HepG2 (cell line): Measurements from ENCODE around the gene COQ10B. TPM values are rescaled to one million over a fixed set of nuclear protein-coding genes. Genes with fewer than 3 reads are reported as not detected.

ENCODE experiments used
- CC2D1A ChIP-seq: sonication (generic); formaldehyde crosslinking; IDR thresholded peaks from 2 replicates; pipeline ENCODE4 v1.8.1; 2023; ENCODE audit warnings: mild to moderate bottlenecking, missing genetic modification reagents
- CHD4 ChIP-seq: fragments of 200-600 bp; sonication (generic); IDR thresholded peaks from 2 replicates; pipeline ENCODE4 v1.7.0; 2017; ENCODE audit warnings: mild to moderate bottlenecking, low read length, borderline replicate concordance
- EHMT2 ChIP-seq: fragments of 200-600 bp; sonication (generic); IDR thresholded peaks from 2 replicates; pipeline ENCODE4 v1.7.0; 2017; ENCODE audit warnings: antibody characterized with exemption, low read depth, low read length, borderline replicate concordance
- MXI1 ChIP-seq: IDR thresholded peaks from 3 replicates; pipeline ENCODE4 v1.6.1; 2012; ENCODE audit warnings: low read depth, low read length, inconsistent platforms, borderline replicate concordance
- NFYC ChIP-seq: IDR thresholded peaks from 2 replicates; pipeline ENCODE4 v1.6.1; 2016; ENCODE audit warnings: missing genetic modification reagents, missing compliant biosample characterization
- PHF8 ChIP-seq: sonication (generic); formaldehyde crosslinking; IDR thresholded peaks from 2 replicates; pipeline ENCODE4 v1.5.0; 2020; ENCODE audit warnings: missing genetic modification reagents
- RARG ChIP-seq: sonication (generic); formaldehyde crosslinking; IDR thresholded peaks from 2 replicates; pipeline ENCODE4 v1.4.0; 2020; ENCODE audit warnings: low read depth, mild to moderate bottlenecking, missing genetic modification reagents
- THYN1 ChIP-seq: sonication (generic); formaldehyde crosslinking; IDR thresholded peaks from 2 replicates; pipeline ENCODE4 v1.8.1; 2023; ENCODE audit warnings: low read depth, mild to moderate bottlenecking, moderate library complexity, missing genetic modification reagents, borderline replicate concordance
- XBP1 ChIP-seq: sonication (generic); formaldehyde crosslinking; IDR thresholded peaks from 2 replicates; pipeline ENCODE4 v1.5.0; 2020; ENCODE audit warnings: missing genetic modification reagents
- ZNF333 ChIP-seq: sonication (generic); formaldehyde crosslinking; IDR thresholded peaks from 2 replicates; pipeline ENCODE4 v1.4.0; 2020; ENCODE audit warnings: mild to moderate bottlenecking, missing genetic modification reagents, borderline replicate concordance
- ZNF780A ChIP-seq: sonication (generic); formaldehyde crosslinking; IDR thresholded peaks from 2 replicates; pipeline ENCODE4 v1.8.0; 2022; ENCODE audit warnings: mild to moderate bottlenecking, missing genetic modification reagents, moderate library complexity
- polyA plus RNA-seq, 8 experiments: library from polyadenylated mRNA; depleted of rRNA in 3 of 8; stranded (reverse) in 7 of 8; unstranded in 1 of 8; fragments of >200 nt; fragmentation: Illumina TruSeq in 4 of 8; extraction: Trizol in 4 of 8; gene quantifications; 2 replicates each; pipeline versions ENCODE4 v1.2.1 to v1.2.3, GENCODE V29; 2011 to 2016; ENCODE audit warnings: low read depth in 4 of 8, missing spikeins in 1 of 8, mixed read lengths in 1 of 8; ENCODE audit not compliant: insufficient read depth in 1 of 8
- total RNA-seq, 5 experiments: library from RNA; depleted of rRNA; stranded (reverse); fragments of >200 nt; fragmentation: Illumina TruSeq; extraction: Trizol; gene quantifications; 2 replicates each; pipeline ENCODE4 v1.2.3, GENCODE V29; 2016; ENCODE audit warnings: low read depth in 1 of 5
- TF ChIP-seq, protein P1 (sequence below): sonication (generic); formaldehyde crosslinking; IDR thresholded peaks from 2 replicates; pipeline ENCODE4 v1.4.0; 2020; ENCODE audit warnings: missing genetic modification reagents
- TF ChIP-seq, protein P2 (sequence below): sonication (generic); formaldehyde crosslinking; IDR thresholded peaks from 2 replicates; pipeline ENCODE4 v1.4.0; 2020; ENCODE audit warnings: missing genetic modification reagents
- TF ChIP-seq, protein P3 (sequence below): sonication (generic); formaldehyde crosslinking; IDR thresholded peaks from 2 replicates; pipeline ENCODE4 v1.4.0; 2020; ENCODE audit warnings: missing genetic modification reagents

COQ10B gene
- total and polyA plus RNA-seq, 2 of the 13 experiments (the other 11 are each of a cell fraction or from before 2014, with no cell fraction given): 4.6 to 34.9 TPM

DNA sequence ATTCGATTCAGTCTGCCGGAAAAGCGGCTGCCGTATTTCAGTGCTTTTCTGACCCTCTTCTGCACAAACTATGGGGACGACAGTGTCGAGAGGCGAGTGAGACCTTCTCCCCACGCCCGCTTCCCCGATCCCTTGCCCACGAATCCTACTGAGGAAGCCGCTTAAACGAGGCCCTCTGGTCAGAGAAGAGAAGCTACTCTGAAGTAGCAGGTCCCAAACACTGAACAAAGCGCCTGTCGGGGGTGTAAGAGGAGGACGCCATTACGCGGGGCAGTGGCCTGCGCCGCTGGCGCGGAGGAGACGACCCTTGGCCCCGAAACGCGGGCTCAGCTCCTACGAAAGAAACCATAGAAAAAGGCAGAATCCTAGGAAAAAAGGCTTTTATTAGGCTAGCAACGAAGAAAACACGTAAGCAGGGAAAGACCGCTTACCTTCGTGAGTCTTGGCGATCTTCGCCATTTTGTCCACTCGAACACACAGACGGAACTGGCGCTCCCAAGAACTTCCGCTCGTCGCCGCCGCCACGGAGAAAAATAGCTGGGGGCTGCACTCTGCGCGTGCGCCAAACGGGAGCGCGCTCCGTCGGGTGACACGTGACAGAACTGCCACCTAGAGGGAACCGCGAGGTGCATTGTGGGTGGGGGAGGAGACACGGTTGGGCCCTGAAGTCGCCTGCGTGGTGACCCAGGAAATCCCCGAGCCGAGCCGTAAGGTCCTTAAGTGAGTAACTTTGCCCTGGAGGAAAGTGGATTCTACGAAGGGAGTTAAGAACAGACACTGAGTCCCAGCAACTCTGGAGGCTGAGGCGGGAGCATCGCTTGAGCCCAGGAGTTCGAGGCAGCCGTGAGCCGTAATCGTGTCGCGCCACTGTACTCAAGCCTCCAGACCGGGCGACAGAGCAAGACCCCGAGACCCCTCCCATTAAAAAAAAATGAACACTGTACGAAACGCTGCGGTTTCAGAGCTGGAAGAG, 18.5 kb upstream of the COQ10B start, which contains the start of gene SF3B1 (continued):
- no peak for TF ChIP-seq XBP1 (CRISPR knock-in tag)
- 0 out of 2 replicates have a peak, but pooled peaks have one; percentile 30 for TF ChIP-seq RARG (CRISPR knock-in tag)
- TF ChIP-seq CC2D1A: 0 out of 2 replicates have a peak, but pooled peaks have one; percentile 46
- peak; percentile 70 for TF ChIP-seq ZNF333 (CRISPR knock-in tag)
- TF ChIP-seq, protein P1, sequence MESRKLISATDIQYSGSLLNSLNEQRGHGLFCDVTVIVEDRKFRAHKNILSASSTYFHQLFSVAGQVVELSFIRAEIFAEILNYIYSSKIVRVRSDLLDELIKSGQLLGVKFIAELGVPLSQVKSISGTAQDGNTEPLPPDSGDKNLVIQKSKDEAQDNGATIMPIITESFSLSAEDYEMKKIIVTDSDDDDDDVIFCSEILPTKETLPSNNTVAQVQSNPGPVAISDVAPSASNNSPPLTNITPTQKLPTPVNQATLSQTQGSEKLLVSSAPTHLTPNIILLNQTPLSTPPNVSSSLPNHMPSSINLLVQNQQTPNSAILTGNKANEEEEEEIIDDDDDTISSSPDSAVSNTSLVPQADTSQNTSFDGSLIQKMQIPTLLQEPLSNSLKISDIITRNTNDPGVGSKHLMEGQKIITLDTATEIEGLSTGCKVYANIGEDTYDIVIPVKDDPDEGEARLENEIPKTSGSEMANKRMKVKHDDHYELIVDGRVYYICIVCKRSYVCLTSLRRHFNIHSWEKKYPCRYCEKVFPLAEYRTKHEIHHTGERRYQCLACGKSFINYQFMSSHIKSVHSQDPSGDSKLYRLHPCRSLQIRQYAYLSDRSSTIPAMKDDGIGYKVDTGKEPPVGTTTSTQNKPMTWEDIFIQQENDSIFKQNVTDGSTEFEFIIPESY (CRISPR knock-in tag): peak; percentile 25; the same call in 1 of the 2 replicates
- peak; percentile 32; the same call in 1 of the 2 replicates for TF ChIP-seq NFYC (CRISPR knock-in tag)
- TF ChIP-seq ZNF780A: no peak
- TF ChIP-seq, protein P2, sequence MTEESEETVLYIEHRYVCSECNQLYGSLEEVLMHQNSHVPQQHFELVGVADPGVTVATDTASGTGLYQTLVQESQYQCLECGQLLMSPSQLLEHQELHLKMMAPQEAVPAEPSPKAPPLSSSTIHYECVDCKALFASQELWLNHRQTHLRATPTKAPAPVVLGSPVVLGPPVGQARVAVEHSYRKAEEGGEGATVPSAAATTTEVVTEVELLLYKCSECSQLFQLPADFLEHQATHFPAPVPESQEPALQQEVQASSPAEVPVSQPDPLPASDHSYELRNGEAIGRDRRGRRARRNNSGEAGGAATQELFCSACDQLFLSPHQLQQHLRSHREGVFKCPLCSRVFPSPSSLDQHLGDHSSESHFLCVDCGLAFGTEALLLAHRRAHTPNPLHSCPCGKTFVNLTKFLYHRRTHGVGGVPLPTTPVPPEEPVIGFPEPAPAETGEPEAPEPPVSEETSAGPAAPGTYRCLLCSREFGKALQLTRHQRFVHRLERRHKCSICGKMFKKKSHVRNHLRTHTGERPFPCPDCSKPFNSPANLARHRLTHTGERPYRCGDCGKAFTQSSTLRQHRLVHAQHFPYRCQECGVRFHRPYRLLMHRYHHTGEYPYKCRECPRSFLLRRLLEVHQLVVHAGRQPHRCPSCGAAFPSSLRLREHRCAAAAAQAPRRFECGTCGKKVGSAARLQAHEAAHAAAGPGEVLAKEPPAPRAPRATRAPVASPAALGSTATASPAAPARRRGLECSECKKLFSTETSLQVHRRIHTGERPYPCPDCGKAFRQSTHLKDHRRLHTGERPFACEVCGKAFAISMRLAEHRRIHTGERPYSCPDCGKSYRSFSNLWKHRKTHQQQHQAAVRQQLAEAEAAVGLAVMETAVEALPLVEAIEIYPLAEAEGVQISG (CRISPR knock-in tag): peak; percentile 85; the same call in 1 of the 2 replicates
- no peak for TF ChIP-seq CHD4
- no peak for TF ChIP-seq EHMT2
- TF ChIP-seq THYN1 (CRISPR knock-in tag): no peak; the same call in 1 of the 2 replicates
- TF ChIP-seq MXI1: peak; percentile 90
- TF ChIP-seq PHF8 (CRISPR knock-in tag): peak; percentile 95
- TF ChIP-seq, protein P3, sequence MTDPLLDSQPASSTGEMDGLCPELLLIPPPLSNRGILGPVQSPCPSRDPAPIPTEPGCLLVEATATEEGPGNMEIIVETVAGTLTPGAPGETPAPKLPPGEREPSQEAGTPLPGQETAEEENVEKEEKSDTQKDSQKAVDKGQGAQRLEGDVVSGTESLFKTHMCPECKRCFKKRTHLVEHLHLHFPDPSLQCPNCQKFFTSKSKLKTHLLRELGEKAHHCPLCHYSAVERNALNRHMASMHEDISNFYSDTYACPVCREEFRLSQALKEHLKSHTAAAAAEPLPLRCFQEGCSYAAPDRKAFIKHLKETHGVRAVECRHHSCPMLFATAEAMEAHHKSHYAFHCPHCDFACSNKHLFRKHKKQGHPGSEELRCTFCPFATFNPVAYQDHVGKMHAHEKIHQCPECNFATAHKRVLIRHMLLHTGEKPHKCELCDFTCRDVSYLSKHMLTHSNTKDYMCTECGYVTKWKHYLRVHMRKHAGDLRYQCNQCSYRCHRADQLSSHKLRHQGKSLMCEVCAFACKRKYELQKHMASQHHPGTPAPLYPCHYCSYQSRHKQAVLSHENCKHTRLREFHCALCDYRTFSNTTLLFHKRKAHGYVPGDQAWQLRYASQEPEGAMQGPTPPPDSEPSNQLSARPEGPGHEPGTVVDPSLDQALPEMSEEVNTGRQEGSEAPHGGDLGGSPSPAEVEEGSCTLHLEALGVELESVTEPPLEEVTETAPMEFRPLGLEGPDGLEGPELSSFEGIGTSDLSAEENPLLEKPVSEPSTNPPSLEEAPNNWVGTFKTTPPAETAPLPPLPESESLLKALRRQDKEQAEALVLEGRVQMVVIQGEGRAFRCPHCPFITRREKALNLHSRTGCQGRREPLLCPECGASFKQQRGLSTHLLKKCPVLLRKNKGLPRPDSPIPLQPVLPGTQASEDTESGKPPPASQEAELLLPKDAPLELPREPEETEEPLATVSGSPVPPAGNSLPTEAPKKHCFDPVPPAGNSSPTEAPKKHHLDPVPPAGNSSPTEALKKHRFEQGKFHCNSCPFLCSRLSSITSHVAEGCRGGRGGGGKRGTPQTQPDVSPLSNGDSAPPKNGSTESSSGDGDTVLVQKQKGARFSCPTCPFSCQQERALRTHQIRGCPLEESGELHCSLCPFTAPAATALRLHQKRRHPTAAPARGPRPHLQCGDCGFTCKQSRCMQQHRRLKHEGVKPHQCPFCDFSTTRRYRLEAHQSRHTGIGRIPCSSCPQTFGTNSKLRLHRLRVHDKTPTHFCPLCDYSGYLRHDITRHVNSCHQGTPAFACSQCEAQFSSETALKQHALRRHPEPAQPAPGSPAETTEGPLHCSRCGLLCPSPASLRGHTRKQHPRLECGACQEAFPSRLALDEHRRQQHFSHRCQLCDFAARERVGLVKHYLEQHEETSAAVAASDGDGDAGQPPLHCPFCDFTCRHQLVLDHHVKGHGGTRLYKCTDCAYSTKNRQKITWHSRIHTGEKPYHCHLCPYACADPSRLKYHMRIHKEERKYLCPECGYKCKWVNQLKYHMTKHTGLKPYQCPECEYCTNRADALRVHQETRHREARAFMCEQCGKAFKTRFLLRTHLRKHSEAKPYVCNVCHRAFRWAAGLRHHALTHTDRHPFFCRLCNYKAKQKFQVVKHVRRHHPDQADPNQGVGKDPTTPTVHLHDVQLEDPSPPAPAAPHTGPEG (CRISPR knock-in tag): no peak
